ENCODE results near the gene ATP9B.
A peak's percentile ranks its signal among the peaks of the same experiment; 100 is the strongest.
"Not testable (repeated sequence)": the region's sequence is repeated elsewhere in the genome, so short reads cannot be mapped to it uniquely, and the experiment has no call there.

ATP9B gene

GRCh38 chr18:79367480-79367879 lies 298.3 kb downstream of the ATP9B start:
- no peak for DNase-seq

GRCh38 chr18:79367989-79368388 lies 298.8 kb downstream of the ATP9B start:
- DNase-seq: no peak

GRCh38 chr18:79368681-79369080 lies 299.5 kb downstream of the ATP9B start:
- no peak for DNase-seq

GRCh38 chr18:79371561-79372121 lies 302.4 kb downstream of the ATP9B start:
- no peak for DNase-seq

- DNase-seq: no peak
Measured at GRCh38 chr18:79372461-79372860, 303.3 kb downstream of the ATP9B start.

GRCh38 chr18:79372991-79373390 lies 303.8 kb downstream of the ATP9B start:
- DNase-seq: no peak

- DNase-seq: no peak
Measured at GRCh38 chr18:79373736-79374135, 304.5 kb downstream of the ATP9B start.

GRCh38 chr18:79374408-79375171 lies 305.4 kb downstream of the ATP9B start:
- no peak for DNase-seq

- DNase-seq: no peak
Measured at GRCh38 chr18:79375441-79376154, 306.4 kb downstream of the ATP9B start.

GRCh38 chr18:79376661-79377060 lies 307.5 kb downstream of the ATP9B start:
- DNase-seq: not testable (repeated sequence)

- no peak for DNase-seq
Measured at GRCh38 chr18:79377187-79377891, 308.1 kb downstream of the ATP9B start.

GRCh38 chr18:79378536-79379250 lies 309.5 kb downstream of the ATP9B start:
- peak; percentile 87 to 90 for DNase-seq

GRCh38 chr18:79379251-79379905 lies 310.2 kb downstream of the ATP9B start:
- no peak for DNase-seq

GRCh38 chr18:79379931-79380815 lies 311.0 kb downstream of the ATP9B start:
- DNase-seq: no peak

GRCh38 chr18:79380816-79381806 lies 311.9 kb downstream of the ATP9B start:
- DNase-seq: peak; percentile 86

- DNase-seq: no peak
Measured at GRCh38 chr18:79381811-79382311, 312.7 kb downstream of the ATP9B start.

GRCh38 chr18:79382681-79383387 lies 313.6 kb downstream of the ATP9B start:
- DNase-seq: no peak

GRCh38 chr18:79383388-79384056 lies 314.3 kb downstream of the ATP9B start:
- no peak for DNase-seq
